Activated CD4-positive, alpha-beta T cell treated with anti-CD3 and anti-CD28 coated beads, Interleukin-2, amount 10 ng/mL, durations not matched to agents 7 days and 5 days (primary cell): ENCODE data around the gene PRLR. TPM values are rescaled to one million over a fixed set of nuclear protein-coding genes. Genes with fewer than 3 reads are reported as not detected.

ENCODE experiments used
- CTCF ChIA-PET: fragments of 350-600 bp; sonication (Branson Sonifier 250); formaldehyde crosslinking; loops from one replicate; lab custom pipeline; 2021; ENCODE audit warnings: antibody characterized with exemption; lab: Charles Lee
- POLR2A ChIA-PET: fragments of 350-600 bp; sonication (Branson Sonifier 250); formaldehyde crosslinking; loops from one replicate; lab custom pipeline; 2021; ENCODE audit warnings: antibody characterized with exemption; lab: Charles Lee
- DNase-seq: peaks from one replicate; pipeline ENCODE4 v3.0.0-alpha.2; 2020
- H3K27ac Mint-ChIP-seq: one replicate; pipeline ENCODE4 v1.8.0; 2021; ENCODE audit warnings: mild to moderate bottlenecking, moderate library complexity, mixed read lengths
- H3K27me3 Mint-ChIP-seq: one replicate; pipeline ENCODE4 v1.8.0; 2021; ENCODE audit warnings: mixed read lengths
- H3K36me3 Mint-ChIP-seq: one replicate; pipeline ENCODE4 v1.8.0; 2021; ENCODE audit warnings: low read depth, mixed read lengths
- H3K4me1 Mint-ChIP-seq: one replicate; pipeline ENCODE4 v1.8.0; 2021; ENCODE audit warnings: mixed read lengths
- H3K4me3 Mint-ChIP-seq: one replicate; pipeline ENCODE4 v1.8.0; 2021; ENCODE audit warnings: mild to moderate bottlenecking, moderate library complexity, mixed read lengths
- H3K9me3 Mint-ChIP-seq: one replicate; pipeline ENCODE4 v1.8.0; 2021; ENCODE audit warnings: mixed read lengths
- total RNA-seq, 2 experiments: library from RNA; stranded (reverse); gene quantifications; one replicate each; pipeline ENCODE4 v1.2.3, GENCODE V29; 2021

PRLR gene
- total RNA-seq, 2 experiments from 2014 or later = not detected

DNA sequence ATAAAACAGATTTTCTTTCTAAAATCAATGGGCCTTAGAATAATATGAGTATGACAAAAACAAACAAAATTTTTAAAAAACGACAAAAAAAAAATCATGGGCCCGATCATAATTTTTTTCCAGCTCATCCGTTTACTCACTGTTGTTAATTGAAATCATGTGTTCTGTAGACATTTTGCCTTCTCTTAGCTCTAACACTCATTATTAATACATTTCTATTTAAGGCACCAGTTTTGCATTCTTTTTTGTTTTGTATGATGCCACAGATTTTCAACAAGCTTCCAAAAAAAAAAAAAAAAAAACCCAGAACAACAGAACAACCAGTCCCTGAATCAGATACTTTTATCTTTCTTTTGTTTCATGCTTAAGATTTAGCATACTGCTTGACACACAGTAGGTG is 86.4 kb downstream of the PRLR start:
- CTCF ChIA-PET = interaction anchor here (0.6 to 0.7 kb wide), 2 partner anchors 15 to 609 kb away, joined by 3 read pairs; no protein-coding TSS in a partner anchor

DNA sequence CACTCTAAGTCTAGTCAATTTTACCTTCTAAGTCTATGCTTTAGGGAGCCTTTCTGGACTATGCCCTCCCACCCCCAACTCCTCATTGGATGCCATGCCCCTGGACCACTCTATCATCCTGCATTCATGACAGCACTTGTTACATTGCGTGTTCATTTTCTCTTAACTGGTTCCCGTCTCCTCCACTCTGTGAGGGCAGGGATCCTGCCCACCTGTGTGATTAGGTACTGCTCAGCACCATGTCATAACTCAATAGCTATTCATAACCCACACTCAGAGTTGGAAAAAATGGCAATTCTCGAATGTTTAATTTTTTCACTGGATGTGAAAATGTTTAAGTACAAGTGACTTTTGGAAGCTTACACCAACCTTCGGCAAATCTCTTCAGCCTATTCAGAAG is 88.5 kb downstream of the PRLR start:
- DNase-seq = no peak
- Mint-ChIP-seq H3K27me3 (peaks cover 34% of the 10 kb centered on the region), H3K27ac (no peak overlapping the region), H3K9me3 (no peaks in the 10 kb centered on the region), H3K4me3 (no peak overlapping the region), H3K36me3 (no peaks in the 10 kb centered on the region), H3K4me1 (no peaks in the 10 kb centered on the region)
- CTCF ChIA-PET = no interaction called here
- POLR2A ChIA-PET = no interaction called here

More for the DNA sequence above, 86.4 kb downstream of the PRLR start:
- H3K27ac Mint-ChIP-seq = no peak overlapping the region
- no peak overlapping the region for H3K4me3 Mint-ChIP-seq
- no peaks in the 10 kb centered on the region for H3K9me3 Mint-ChIP-seq
- DNase-seq = no peak
- H3K36me3 Mint-ChIP-seq = no peaks in the 10 kb centered on the region
- no peaks in the 10 kb centered on the region for H3K4me1 Mint-ChIP-seq
- H3K27me3 Mint-ChIP-seq = peaks cover 27% of the 10 kb centered on the region
- POLR2A ChIA-PET = no interaction called here

DNA sequence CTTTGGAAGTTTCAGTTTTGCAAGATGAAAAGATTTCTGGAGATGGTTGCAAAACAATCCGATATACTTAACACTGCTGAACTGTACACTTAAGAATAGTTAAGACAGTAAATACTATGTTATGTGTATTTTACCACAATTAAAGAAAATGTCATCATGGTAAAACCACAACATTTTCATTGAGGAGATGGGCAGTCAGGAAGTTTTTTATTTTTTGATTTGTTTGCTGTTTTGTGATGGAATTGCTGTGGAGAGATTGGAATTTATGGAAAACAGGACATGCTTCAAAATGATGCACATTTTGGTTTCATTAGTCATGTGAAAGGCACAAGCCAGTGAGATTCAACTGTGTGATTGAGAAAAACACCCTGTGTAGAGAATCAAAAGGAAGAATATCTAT is 92.1 kb downstream of the PRLR start:
- DNase-seq = no peak
- H3K27ac Mint-ChIP-seq = no peak overlapping the region
- no peaks in the 10 kb centered on the region for H3K9me3 Mint-ChIP-seq
- ChIA-PET POLR2A (no interaction called here), CTCF (no interaction called here)
- H3K4me1 Mint-ChIP-seq = no peaks in the 10 kb centered on the region
- H3K4me3 Mint-ChIP-seq = no peak overlapping the region
- H3K36me3 Mint-ChIP-seq = no peaks in the 10 kb centered on the region
- peaks cover 51% of the 10 kb centered on the region for H3K27me3 Mint-ChIP-seq

DNA sequence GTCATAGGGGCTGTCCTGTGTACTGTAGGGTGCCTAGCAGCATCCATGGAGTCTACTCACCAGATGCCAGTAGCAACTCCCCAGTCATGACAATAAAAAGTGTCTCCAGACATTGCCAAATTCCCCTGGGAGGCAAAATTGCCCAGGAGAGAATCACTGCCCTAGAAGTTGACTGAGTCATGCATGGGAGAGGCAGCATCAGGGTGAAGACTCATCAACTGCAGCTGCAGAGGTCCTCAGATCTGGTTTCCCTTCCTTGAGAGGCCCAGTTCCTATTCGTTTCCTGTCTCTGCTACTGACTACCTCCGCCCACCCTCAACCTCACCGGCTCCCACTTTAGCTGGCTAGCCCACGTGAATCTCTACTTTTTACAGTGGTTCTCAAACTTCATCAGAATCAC is 93.9 kb downstream of the PRLR start:
- Mint-ChIP-seq H3K9me3 (no peaks in the 10 kb centered on the region), H3K4me1 (no peaks in the 10 kb centered on the region), H3K36me3 (no peaks in the 10 kb centered on the region), H3K27me3 (peaks cover 53% of the 10 kb centered on the region), H3K4me3 (no peak overlapping the region), H3K27ac (no peak overlapping the region)
- POLR2A ChIA-PET = no interaction called here
- CTCF ChIA-PET = interaction anchor here (0.6 kb wide), 1 partner anchor 30 kb away, joined by 3 read pairs; no protein-coding TSS in a partner anchor
- DNase-seq = no peak

DNA sequence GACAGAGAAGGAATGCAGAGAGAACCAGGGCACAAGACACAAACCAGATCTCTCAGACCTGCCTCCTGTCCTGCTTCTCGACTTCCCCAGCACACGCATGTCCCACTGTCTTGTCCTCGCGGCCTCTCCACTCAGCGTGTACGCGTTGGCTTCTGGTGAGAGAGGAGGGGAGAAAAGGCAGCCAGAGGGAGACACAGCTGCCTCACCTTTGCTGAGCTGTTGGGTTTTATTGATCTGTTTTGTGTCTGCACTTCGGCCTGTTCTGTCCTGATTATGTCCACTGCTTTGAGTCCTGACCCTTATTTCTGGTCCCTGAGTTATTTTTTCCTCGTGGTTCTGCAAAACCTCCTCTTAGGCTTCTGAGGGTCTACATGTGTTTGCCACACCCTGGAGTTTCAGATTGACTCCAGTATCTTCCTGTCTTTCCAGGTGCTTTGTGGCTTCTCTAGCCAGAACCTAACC is 95.0 kb downstream of the PRLR start:
- Mint-ChIP-seq H3K27ac (no peak overlapping the region), H3K36me3 (no peaks in the 10 kb centered on the region), H3K4me1 (peaks cover 5% of the 10 kb centered on the region), H3K9me3 (peaks cover 4% of the 10 kb centered on the region), H3K4me3 (no peak overlapping the region), H3K27me3 (peaks cover 57% of the 10 kb centered on the region)
- CTCF ChIA-PET = no interaction called here
- POLR2A ChIA-PET = no interaction called here
- DNase-seq = no peak

DNA sequence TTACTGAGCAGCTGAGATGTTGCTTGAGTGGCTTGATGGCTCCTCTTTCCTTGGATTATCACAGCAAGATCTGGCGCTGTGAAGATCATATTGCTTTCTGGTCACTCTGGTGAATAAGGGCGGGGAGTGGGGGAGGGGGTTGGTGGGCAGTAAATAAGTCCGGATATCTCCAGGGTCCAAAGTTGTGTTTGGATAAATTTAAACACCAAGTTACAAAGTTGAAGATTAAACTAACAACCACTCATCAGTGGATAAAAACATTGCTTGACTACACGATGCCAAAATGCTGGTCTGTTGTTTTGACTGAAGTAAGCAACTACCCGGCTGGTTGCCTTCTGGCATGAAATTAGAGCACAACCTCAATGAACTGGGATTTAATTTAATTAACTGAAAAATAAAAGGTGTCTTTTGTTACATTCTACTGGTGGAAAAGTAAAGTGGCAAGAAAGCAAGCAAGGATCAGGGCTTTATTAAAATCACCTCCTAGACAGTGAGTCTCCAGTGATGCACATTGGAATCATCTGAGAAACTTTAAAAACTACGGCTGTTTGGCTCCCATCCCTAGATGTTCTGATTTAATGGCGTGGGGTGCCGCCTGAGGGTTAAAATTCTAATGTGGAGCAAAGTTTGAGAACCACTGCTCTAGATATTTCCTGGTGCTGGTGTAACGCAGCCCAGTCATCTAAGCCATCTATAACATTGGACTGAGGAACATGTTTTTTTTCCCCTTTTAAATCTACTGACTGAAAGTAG is 95.8 kb downstream of the PRLR start:
- Mint-ChIP-seq H3K9me3 (peaks cover 4% of the 10 kb centered on the region), H3K4me3 (no peak overlapping the region), H3K27ac (no peak overlapping the region), H3K27me3 (peaks cover 65% of the 10 kb centered on the region), H3K36me3 (no peaks in the 10 kb centered on the region), H3K4me1 (peaks cover 13% of the 10 kb centered on the region)
- no peak for DNase-seq
- CTCF ChIA-PET = no interaction called here
- POLR2A ChIA-PET = no interaction called here

DNA sequence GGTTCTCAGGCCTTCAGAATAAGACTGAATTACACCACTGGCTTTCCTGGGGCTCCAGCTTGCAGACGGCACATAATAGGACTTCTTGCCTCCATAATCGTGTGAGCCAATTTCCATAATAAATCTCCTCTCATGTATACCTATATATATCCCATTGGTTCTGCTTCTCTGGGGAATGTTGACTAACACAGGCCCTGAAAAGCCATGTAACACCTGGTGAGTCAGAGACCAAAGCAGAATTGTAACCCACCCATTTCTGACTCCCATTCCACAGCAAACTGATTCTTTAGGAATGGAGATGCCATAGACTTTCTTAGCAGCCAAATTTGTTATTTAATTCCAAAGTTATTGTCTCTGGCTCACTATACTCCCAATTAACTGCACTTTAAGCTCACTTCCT is 97.1 kb downstream of the PRLR start:
- no peak for DNase-seq
- ChIA-PET CTCF (no interaction called here), POLR2A (no interaction called here)
- peaks cover 4% of the 10 kb centered on the region for H3K9me3 Mint-ChIP-seq
- peaks cover 19% of the 10 kb centered on the region for H3K4me1 Mint-ChIP-seq
- H3K36me3 Mint-ChIP-seq = no peaks in the 10 kb centered on the region
- peaks cover 69% of the 10 kb centered on the region for H3K27me3 Mint-ChIP-seq
- no peak overlapping the region for H3K4me3 Mint-ChIP-seq
- H3K27ac Mint-ChIP-seq = no peak overlapping the region

DNA sequence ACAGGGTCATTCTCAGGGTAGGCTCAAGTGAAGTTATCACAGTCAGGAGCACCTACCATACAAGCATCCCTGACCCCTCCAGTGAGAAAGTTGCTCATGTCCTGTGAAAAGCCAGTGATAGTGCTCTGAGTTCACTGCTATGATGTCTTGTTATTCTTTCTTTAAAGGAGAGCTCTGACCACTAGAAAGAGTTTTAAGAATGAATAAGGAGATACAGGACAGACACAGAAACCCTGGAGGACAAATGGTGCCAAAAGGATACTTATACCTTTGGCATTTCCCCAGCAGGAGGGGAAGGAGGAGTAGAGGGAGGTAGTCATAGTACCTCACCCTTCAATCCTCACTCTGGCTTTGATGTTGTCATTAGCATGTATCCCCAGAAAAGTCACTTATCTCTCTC is 98.6 kb downstream of the PRLR start:
- no peak overlapping the region for H3K27ac Mint-ChIP-seq

DNA sequence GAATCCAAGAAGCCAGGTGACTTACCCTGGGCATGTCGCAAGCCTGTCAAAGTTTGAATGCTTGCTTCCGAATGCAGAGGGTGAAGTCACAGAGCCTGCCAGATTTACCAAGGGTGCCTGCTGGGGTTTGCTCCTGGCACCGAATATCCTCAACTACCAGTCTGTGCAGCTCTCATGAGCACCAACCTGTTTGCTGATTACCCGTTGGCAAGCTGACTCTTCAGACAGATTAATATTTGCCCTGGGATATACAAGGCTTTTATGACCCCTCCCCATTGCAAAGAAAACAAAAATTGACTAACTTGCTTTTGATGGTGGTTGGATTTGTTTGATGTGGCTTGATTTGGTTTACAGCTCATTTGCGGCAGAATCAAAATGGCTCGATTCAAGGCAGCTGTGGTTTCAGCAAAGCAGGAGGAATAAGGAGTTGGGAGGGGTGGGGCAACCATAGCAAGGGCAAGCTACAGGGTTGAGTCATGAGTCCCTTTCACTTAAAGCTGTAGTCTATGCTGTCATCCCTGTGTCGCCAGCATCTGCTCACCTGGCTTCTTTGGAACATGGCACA is 100.3 kb downstream of the PRLR start:
- Mint-ChIP-seq H3K9me3 (peaks cover 4% of the 10 kb centered on the region), H3K36me3 (no peaks in the 10 kb centered on the region), H3K27me3 (peaks cover 62% of the 10 kb centered on the region), H3K27ac (peak overlapping the region; percentile 68), H3K4me3 (peak overlapping the region; percentile 31), H3K4me1 (peaks cover 19% of the 10 kb centered on the region)
- peak; percentile 76 for DNase-seq
- CTCF ChIA-PET = interaction anchor here (0.9 kb wide), 1 partner anchor 10 kb away, joined by 3 read pairs; no protein-coding TSS in a partner anchor
- POLR2A ChIA-PET = no interaction called here

More for the DNA sequence above, 98.6 kb downstream of the PRLR start:
- Mint-ChIP-seq H3K36me3 (no peaks in the 10 kb centered on the region), H3K9me3 (peaks cover 4% of the 10 kb centered on the region), H3K4me3 (no peak overlapping the region), H3K4me1 (peaks cover 19% of the 10 kb centered on the region), H3K27me3 (peaks cover 72% of the 10 kb centered on the region)
- DNase-seq = no peak
- ChIA-PET CTCF (no interaction called here), POLR2A (no interaction called here)

DNA sequence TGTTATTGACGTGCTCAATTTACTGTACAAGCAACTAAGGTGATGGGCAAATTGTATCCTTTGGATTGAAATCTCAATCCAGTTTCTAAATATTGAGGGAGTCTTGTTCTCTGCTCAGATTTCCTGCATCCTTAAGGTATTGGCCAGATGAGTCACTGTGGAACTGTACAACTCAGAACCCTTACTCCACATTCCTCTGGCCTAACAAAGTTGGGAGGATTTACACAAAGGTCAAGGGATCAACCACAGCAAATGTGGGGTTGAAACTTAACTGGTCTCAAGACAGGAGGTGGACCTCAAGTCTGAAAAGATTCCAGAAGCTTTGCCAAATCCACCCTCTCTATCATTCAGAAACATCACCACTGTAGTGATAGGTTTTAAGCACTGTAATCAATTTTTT is 101.0 kb downstream of the PRLR start:
- H3K27ac Mint-ChIP-seq = no peak overlapping the region
- no peak for DNase-seq
- peaks cover 4% of the 10 kb centered on the region for H3K9me3 Mint-ChIP-seq
- POLR2A ChIA-PET = no interaction called here
- CTCF ChIA-PET = interaction anchor here (0.6 kb wide), 1 partner anchor 14 kb away, joined by 3 read pairs; no protein-coding TSS in a partner anchor
- no peaks in the 10 kb centered on the region for H3K36me3 Mint-ChIP-seq
- H3K27me3 Mint-ChIP-seq = peaks cover 61% of the 10 kb centered on the region
- H3K4me1 Mint-ChIP-seq = peaks cover 19% of the 10 kb centered on the region
- H3K4me3 Mint-ChIP-seq = no peak overlapping the region

DNA sequence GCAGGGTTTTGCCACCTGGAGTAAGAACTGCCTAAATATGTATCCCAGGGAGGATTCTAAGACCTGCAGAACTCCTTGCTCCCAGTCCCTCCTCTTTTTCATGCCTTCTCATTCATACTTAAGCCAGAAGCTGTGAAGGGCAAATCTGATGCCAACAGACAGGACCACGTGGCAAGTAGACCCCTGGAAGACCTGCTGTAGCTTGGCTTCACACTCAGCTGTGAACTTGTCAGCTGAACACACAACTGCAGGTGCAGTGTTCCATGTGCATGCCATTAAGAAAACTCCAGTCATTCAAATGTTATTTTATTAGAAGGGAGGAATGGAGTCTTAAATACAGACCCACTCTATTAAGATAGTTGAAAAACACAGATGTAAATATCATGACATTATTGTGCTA is 103.3 kb downstream of the PRLR start:
- Mint-ChIP-seq H3K27me3 (peaks cover 61% of the 10 kb centered on the region), H3K36me3 (no peaks in the 10 kb centered on the region), H3K27ac (no peak overlapping the region), H3K9me3 (peaks cover 4% of the 10 kb centered on the region), H3K4me1 (peaks cover 19% of the 10 kb centered on the region), H3K4me3 (no peak overlapping the region)
- POLR2A ChIA-PET = no interaction called here
- no peak for DNase-seq
- CTCF ChIA-PET = no interaction called here

DNA sequence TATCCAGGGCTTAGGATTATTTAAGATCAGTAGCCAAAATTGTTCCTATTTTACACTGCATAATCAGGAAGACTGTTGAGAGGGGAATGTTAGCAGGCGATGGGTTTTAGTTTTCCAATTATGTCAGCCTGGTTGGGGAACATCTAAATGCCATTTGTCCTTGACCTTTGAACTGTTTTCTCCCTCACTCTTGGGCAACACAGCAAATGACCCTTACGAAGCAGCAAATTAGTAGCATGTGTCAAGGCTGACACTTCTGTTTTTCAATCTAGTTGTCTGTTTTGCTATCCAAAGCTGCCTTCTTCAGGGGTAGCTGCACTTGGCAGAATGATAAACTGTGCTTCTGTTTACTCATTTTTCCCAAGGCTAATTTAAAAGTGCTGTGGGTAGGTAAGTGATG is 104.5 kb downstream of the PRLR start:
- H3K4me1 Mint-ChIP-seq = peaks cover 19% of the 10 kb centered on the region
- no peak overlapping the region for H3K4me3 Mint-ChIP-seq
- ChIA-PET CTCF (no interaction called here), POLR2A (no interaction called here)
- H3K27ac Mint-ChIP-seq = no peak overlapping the region
- DNase-seq = no peak
- H3K27me3 Mint-ChIP-seq = peaks cover 61% of the 10 kb centered on the region
- peaks cover 4% of the 10 kb centered on the region for H3K9me3 Mint-ChIP-seq
- no peaks in the 10 kb centered on the region for H3K36me3 Mint-ChIP-seq

DNA sequence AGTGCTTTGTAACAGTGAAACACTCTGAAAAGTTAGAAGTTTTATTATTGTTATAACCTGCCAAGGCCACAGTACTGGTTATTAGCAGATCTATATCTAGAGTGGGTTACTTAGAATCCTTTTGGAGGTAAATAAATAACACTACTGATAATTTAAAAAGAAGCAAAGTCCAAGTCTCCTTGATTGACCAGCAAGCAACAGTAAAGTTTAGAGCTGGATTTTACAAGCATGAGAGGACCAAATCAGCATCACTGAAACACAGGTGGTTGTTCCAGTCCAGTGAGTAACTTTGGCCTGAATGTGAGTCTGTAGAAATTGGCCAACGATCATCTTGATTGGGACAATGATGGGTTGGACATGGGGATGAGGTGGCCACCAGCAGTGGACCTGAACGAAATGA is 105.4 kb downstream of the PRLR start:
- Mint-ChIP-seq H3K9me3 (no peaks in the 10 kb centered on the region), H3K27ac (no peak overlapping the region), H3K4me3 (no peak overlapping the region), H3K36me3 (no peaks in the 10 kb centered on the region), H3K4me1 (peaks cover 11% of the 10 kb centered on the region), H3K27me3 (peaks cover 54% of the 10 kb centered on the region)
- DNase-seq = no peak
- CTCF ChIA-PET = no interaction called here
- POLR2A ChIA-PET = no interaction called here
